Epithelial cell of esophagus (primary cell): ENCODE data around the gene SLC22A4.
A peak's percentile ranks its signal among the peaks of the same experiment; 100 is the strongest.

Source experiments
- DNase-seq: peaks from one replicate; pipeline ENCODE4 v3.0.0; 2010; ENCODE audit warnings: low read depth
- H3K4me3 ChIP-seq: 2 replicates; pipeline ENCODE4 v1.5.1; 2011; ENCODE audit warnings: mild to moderate bottlenecking, low read length, control low read depth
- TF ChIP-seq, protein P1 (sequence below): IDR thresholded peaks from 2 replicates; pipeline ENCODE4 v1.5.1; 2011; ENCODE audit warnings: low read depth, mild to moderate bottlenecking, low read length, control low read depth, inconsistent platforms; ENCODE audit not compliant: insufficient read depth; ENCODE audit errors: missing control alignments

SLC22A4 gene

DNA sequence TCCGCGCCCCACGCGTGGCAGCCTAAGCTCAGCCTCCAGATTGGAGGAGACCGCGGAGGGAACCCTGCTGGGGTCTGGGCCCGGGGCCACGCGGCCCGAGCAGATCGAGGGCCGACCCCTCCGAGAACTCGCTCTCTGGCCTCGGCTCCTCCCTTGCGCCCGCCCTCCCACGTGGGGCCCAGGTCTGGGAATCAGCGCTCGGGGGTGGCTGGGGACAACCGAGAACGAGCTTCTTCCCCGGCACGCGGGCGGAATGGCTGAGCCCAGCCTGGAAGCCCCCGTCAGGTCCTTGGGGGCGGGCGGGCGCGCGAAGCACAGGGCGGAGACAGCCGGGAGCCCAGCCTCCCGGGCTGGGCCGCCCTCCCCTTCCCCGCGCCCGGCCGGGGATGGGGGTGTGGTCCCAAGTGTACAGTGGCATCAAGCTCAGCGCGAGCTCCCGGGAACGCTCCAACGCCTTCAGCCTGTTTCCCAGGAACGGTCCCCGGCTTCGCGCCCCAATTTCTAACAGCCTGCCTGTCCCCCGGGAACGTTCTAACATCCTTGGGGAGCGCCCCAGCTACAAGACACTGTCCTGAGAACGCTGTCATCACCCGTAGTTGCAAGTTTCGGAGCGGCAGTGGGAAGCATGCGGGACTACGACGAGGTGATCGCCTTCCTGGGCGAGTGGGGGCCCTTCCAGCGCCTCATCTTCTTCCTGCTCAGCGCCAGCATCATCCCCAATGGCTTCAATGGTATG is at the start of gene SLC22A4:
SLC22A4 (plus strand) TSS at position 403 of the 736 bp plus-strand sequence; CDS start at position 626, 223 bp downstream.
- peak; percentile 84 for DNase-seq
- peak within 1 kb of the TSS; percentile 56 for H3K4me3 ChIP-seq
- TF ChIP-seq, protein P1, sequence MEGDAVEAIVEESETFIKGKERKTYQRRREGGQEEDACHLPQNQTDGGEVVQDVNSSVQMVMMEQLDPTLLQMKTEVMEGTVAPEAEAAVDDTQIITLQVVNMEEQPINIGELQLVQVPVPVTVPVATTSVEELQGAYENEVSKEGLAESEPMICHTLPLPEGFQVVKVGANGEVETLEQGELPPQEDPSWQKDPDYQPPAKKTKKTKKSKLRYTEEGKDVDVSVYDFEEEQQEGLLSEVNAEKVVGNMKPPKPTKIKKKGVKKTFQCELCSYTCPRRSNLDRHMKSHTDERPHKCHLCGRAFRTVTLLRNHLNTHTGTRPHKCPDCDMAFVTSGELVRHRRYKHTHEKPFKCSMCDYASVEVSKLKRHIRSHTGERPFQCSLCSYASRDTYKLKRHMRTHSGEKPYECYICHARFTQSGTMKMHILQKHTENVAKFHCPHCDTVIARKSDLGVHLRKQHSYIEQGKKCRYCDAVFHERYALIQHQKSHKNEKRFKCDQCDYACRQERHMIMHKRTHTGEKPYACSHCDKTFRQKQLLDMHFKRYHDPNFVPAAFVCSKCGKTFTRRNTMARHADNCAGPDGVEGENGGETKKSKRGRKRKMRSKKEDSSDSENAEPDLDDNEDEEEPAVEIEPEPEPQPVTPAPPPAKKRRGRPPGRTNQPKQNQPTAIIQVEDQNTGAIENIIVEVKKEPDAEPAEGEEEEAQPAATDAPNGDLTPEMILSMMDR: no peak

DNA sequence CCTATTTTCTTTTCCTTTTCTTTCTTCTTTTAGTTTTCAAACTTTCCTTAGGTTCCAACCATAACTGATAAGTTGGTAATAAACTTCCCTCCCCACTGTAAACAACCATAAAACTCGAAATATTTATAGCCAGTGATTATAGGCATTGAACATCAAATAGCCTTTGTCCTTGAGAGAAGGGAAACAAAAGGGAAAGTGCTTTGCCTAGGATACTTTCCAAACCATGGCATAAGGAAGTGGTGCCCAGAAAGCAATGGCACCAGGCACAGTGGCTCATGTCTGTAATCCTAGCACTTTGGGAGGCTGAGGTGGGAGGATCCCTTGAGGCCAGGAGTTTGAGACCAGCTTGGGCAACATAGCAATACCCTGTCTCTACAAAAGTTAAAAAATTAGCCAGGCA is 48.6 kb upstream of the SLC22A4 start:
- no peak for DNase-seq
- no peak overlapping the region for H3K4me3 ChIP-seq
- TF ChIP-seq, protein P1: no peak

DNA sequence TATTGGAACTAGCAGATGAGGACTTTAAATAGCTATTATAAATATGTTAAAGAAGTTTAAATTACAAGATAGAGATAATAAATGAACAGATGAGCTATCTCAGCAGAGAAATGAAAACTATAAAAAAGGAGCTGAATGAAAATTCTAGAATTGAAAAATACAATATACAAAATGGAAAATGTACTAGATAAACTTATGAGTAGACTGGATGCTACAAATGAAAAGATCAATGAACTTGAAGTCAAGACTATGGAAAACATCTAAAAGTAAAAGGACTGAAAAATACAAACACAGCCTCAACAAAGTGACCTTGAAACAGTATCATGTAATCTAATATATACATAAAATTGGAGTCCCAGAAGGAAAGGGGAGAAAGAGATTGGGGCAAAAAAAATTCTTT is 47.4 kb upstream of the SLC22A4 start:
- TF ChIP-seq, protein P1: no peak
- DNase-seq: no peak
- H3K4me3 ChIP-seq: no peak overlapping the region

DNA sequence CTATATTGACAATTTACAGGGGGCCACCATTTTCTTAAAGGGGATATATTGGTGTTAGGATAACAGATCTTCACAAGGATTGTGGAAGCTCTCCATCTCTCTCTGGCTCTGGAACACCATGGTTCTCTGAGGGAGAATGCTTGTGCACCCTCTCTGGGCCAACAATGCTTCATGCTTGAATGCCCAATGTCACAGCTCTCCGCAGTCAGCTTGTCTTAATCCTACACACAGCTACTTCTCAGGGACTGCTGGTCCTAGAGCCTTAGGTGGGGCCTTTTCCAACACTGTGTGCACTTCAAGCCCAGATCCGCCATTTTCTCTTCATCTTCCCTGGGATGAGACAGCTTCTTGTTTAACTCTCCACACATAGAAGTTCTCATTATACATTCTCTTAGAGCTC is 43.6 kb upstream of the SLC22A4 start:
- no peak overlapping the region for H3K4me3 ChIP-seq
- no peak for DNase-seq
- TF ChIP-seq, protein P1: no peak

DNA sequence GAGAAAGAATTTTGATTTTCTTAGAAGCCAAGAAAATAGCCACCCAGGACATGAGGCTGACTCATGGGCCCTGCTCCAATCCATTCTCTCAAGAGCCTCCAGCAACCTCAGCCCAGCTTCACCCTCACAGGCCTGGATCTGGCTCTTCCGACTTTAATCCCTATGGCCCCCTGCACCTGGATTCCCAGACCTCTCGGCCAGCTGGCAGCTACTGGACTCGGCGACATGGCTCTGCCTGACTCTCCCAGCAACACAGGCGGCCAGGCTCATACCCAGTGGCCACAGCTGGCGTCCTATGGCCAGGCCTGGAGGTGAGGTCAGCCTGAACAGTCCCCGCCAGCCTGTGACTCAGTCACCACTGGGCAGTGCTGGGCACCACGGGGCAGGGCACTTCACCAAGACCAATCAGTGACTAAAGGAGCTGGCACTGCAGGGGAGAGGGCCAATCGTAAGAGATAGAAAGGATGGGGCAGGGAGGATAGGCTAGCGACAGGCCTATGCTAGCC is 42.9 kb upstream of the SLC22A4 start:
- TF ChIP-seq, protein P1: no peak
- DNase-seq: no peak
- H3K4me3 ChIP-seq: no peak overlapping the region

DNA sequence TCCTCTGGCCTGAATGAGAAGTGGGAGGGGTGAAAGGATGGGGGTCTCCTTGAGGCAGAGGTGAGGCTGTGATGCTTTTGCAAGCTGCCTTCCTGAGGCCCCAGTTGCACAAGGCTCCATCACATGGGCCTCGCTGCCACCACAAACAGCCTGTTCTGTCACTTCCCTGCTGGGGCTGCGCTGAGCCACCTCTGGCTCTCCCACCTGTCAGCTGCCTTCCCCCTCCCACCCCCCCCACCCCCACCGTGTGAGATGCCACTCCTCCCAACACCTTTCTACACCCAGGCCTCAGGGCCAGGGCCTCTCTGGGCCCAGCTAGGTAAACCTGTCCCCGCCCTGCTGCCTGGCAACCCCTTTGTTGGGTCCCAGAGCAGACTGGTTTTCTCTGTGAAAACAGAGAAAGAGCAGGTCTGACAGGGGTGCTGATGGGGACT is 41.2 kb upstream of the SLC22A4 start:
- TF ChIP-seq, protein P1: no peak

More for the DNA sequence above, 41.2 kb upstream of the SLC22A4 start:
- DNase-seq: peak; percentile 27
- no peak overlapping the region for H3K4me3 ChIP-seq
